T-helper 22 cell (primary cell): Measurements from ENCODE around the gene DUOXA1.
"Not testable (repeated sequence)": the region's sequence is repeated elsewhere in the genome, so short reads cannot be mapped to it uniquely, and the experiment has no call there.

Experiments
- DNase-seq: peaks from one replicate; pipeline ENCODE4 v3.0.0-alpha.2; 2020; ENCODE audit warnings: low read depth

Gene DUOXA1

DNA sequence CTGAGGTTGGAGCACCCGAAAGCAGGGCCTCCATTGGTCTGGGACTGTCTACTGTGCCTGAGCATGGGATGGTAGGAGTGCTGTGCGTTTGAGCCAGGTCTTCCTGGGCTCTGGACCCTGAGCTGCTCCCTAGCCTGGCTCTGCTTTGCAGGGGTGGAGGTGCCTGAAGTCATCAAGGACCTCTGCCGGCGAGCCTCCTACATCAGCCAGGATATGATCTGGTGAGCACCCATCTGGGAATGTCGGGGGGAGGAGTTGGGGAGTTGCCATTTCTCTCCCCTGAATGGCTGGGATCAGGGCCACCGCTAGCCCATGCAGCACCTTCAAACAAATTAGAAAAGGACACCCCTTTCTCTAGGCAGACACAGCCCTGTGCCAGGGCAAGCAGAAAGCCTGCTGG lies 20.8 kb upstream of the DUOXA1 start:
- no peak for DNase-seq

DNA sequence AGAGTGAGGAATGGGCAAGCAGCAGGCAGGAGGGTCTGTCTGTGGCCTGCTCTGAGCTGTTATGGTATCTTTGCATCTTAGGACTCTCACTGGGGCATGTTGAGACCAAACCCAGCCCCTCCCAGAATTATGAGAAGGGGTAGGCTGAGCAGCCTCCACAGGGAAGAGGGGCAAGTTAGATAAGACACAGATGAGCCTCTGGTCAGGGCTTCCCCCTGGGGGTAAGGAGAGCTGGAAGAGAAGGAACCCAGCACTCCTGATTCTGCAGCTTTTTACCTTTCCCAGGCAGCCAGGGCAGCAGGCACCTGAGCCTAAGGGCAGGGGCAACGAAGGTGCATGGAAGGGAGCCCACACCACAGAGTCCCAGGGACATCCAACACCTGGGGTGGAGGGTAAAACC lies 19.4 kb upstream of the DUOXA1 start:
- DNase-seq = no peak

DNA sequence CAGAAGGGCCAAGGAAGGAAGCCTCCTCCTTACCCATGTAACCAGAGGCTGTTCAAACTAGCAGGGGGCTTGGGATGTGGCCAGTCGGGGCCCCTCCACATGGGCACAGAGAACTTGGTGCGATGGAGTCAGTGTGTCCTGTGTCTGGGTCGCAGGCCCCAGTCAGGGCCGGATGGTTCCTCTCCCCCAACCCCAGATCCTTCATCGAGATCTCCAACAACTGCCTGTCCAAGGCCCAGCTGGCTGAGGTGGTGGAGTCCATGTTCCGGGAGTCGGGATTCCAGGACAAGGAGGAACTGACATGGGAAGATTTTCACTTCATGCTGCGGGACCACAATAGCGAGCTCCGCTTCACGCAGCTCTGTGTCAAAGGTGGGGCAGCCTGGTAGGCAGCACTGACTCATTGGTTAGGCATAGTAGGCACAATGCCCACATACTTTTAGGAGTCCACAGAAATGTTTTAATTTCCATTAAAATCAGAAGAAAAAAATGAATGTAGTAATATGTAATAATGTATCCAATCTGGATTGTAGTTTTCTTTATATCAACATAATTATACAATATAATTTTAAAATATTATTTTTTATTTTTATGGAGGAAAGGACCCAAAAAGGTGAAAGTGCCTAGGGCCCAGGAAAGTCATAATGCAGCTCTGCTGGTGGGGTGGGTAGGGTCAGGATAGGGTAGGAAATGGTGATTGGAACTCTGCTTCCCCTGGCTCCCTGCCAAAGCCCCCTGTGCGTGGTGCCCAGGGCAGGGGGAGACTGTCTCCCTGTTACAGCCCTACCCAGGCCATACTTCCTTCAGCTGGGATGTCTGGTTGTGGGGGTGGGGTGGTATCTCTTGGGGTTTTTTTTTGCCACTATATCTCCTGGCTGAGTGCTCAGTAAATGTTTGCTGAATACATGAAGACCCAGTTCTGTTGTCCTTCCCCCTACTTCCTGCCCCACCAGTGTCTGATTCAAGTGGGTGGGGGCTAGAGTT lies 18.7 kb upstream of the DUOXA1 start:
- DNase-seq = no peak

DNA sequence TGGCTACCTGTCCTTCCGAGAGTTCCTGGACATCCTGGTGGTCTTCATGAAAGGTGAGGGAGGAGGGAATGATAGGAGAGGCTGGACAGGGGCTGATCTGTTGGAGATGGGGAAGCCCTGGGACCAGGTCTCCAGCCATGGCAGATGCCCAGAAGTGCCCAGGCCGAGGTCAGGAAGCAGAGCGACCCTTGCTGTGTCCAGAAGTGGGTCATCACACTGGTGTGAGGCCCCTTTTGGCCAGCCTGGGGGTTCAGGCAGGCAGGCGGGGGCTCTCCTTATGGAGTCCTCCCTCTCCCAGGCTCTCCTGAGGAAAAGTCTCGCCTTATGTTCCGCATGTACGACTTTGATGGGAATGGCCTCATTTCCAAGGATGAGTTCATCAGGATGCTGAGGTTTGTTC lies 17.9 kb upstream of the DUOXA1 start:
- no peak for DNase-seq

DNA sequence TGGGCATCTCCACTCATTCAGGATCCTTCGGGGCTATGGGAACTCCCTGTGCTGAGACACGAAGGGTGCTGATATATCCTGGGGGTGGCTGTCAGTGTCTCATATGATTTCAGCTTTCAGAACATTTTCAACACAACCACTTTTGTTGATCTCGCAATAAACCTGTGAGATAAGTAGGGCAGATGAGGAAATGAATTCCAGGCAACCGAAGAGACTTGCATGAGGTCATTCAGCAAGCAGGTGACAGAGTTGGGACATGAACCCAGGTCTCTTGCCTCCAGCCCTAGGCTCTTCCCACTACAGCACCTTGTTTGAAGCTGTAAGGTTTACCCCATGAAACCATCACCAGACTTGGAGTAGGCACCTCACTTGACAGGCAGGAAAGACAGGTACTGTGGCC lies 16.7 kb upstream of the DUOXA1 start:
- DNase-seq = no peak

DNA sequence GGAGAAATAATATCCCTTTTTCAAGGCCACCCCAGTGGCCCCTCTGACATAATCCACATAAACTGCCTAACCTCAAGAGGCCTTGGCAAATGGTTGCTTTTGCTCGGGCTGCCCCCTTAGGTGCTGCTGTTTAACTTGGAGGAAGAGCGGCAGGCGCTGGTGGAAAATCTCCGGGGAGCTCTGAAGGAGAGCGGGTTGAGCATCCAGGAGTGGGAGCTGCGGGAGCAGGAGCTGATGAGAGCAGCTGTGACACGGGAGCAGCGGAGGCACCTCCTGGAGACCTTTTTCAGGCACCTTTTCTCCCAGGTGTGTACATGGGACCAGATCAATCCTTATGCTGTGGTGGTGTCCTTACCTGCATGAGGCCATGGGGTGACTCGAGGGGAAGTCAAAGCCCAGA lies 15.1 kb upstream of the DUOXA1 start:
- no peak for DNase-seq

DNA sequence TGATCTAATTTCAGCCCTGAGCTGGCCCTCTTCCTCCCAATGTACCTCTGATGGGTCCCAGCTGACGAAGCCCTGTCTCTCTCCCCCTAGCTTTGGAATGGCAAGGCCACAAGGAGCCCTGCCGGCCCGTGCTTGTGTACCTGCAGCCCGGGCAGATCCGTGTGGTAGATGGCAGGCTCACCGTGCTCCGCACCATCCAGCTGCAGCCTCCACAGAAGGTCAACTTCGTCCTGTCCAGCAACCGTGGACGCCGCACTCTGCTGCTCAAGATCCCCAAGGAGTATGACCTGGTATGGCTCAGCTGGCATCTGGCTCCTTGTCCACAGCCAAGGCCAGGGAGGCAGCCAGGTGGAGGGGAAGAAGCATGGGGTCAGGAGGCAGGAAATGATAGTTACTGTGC lies 14.3 kb upstream of the DUOXA1 start:
- DNase-seq = no peak

DNA sequence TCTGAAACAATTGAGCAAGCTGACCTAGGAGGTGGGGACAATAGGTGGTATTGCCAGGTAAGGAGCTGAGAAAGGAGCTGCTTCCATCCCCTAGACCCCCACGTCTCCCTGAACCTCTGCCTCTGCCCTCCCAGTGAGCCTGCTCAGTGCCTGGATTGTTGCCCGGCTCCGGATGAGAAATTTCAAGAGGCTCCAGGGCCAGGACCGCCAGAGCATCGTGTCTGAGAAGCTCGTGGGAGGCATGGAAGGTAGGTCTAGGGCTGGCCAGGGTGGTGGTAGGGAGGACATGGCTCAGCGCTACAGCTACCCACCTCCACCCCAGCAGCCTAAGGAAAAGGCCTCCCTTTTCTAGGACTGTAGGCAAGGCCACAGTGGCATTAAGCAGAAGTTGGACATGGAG lies 13.4 kb upstream of the DUOXA1 start:
- DNase-seq = no peak

DNA sequence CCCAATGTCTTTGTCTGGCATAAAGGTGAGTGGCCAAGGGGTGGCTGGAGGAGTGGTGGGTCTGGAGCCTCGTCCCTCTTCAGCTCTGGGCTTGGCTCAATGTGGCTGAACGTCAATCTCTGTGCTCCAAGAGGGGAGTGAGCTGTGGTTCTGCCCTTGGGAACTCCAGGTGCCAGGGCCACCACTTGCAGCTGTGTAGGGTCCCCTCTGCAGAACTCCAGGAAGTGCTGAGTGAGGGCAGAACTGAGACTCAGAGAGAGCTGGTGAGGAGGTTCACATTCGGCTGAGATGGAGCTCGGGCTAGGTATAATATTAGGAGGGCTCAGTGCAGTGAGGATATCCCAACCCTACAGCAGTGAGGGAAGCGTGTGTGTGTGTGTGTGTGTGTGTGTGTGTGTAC lies 11.7 kb upstream of the DUOXA1 start:
- DNase-seq = no peak

DNA sequence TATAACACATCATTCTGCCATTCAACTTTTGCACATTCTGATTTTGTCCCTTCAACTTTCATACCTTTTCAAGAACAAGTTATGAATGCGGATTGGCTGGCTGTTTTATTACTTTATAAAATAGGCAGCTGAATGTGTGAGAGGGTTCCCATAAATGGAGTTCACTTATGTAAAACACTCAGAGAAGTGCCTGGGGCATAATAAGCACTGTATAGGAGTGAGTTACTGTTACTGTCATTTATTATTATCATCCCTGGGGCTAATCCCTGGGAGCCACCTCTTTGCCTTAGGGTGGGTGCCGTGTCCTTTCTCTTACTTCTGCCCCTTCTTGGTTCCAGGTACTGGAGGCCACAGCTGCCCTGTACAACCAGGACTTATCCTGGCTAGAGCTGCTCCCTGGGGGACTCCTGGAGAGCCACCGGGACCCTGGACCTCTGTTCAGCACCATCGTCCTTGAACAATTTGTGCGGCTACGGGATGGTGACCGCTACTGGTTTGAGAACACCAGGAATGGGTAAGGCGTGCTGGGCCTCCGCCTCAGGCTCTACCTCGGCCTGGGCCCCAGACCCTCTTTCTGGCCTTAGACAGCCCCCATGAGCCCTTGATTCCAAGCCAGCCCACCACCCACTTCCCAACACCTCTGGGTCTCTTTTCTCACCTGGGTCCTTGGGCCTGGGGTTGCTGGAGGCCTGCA lies 11.0 kb upstream of the DUOXA1 start:
- DNase-seq = no peak

DNA sequence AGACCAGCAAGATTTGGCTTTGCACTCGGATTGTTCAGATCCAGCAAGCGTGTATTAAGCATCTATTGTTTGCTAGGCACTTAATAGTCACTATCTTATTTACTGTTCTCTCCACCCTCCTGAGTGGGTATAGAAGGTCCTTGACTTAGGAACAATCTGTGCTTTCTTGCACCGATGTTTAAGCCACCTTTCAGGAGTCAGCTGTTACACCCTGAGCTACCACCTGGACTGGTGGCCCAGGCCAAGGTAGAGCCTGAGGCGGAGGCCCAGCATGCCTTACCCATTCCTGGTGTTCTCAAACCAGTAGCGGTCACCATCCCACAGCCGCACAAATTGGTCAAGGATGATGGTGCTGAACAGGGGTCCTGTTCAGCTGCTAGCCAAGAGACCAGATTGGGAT lies 10.1 kb upstream of the DUOXA1 start:
- no peak for DNase-seq

DNA sequence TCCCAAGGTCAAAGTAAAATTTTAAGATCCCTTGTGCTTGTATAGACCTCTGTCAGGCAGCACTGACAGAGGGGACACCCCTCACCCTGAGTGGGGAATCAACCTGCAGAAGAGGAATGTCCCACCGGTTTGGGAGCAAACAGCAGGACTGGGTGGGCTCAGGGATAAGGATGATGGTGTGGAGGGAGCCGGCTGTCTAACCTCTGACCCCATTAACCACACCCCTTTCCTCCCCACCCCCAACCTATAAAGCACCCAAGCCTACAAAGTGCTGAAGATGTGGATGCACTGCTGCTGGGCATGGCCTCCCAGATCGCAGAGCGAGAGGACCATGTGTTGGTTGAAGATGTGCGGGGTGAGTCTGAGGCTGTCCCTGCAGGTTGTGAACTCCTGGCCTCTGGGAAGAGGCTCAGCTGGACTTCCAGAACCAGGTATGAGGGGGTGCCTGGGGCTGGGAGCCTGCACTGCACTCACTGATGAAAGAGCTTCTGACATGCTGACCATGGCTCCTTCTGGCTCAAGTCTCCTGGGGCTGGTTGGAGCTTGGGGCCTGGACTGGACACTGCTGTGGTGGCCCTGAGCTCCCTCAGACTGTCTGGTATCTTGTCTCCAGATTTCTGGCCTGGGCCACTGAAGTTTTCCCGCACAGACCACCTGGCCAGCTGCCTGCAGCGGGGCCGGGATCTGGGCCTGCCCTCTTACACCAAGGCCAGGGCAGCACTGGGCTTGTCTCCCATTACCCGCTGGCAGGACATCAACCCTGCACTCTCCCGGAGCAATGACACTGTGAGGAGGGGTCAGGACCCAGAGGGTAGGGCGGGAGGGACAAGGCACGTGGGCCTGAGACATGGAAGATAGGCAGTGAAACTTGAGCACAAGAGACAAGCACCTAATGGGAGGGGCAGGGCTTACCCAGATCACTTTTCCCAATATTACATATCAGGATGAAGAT lies 9.4 kb upstream of the DUOXA1 start:
- DNase-seq = no peak

DNA sequence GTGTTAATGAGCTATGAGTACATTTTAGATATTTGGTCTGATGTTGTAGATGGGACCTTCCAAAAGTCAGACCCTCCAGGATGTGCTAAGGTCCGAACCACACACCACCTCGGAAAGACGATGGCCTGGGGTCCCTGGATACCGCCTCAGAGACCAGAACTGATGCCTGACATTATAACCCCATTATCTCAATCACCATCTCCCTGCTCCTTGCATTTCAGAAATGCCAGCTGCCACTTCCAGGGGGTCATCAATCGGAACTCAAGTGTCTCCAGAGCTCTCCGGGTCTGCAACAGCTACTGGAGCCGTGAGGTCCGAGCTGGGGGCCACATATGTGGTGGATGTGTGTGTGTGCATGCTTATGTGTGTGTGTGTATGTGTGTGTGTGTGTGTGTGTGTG lies 8.0 kb upstream of the DUOXA1 start:
- no peak for DNase-seq

DNA sequence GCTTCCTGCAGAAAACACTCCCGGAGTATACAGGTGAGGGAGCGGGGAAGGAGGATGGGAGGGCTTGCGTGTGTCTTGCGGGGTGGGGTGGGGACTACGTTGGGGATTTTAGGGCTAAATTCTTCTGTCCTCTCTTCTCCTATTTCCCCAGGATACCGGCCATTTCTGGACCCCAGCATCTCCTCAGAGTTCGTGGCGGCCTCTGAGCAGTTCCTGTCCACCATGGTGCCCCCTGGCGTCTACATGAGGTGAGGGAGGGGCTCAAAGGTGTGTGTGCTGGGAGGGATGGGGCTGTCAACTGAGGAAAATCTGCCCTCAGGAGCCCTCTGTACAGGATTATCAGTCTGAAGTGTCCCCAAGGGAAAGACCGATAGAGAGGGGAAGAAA lies 6.7 kb upstream of the DUOXA1 start:
- DNase-seq = no peak

DNA sequence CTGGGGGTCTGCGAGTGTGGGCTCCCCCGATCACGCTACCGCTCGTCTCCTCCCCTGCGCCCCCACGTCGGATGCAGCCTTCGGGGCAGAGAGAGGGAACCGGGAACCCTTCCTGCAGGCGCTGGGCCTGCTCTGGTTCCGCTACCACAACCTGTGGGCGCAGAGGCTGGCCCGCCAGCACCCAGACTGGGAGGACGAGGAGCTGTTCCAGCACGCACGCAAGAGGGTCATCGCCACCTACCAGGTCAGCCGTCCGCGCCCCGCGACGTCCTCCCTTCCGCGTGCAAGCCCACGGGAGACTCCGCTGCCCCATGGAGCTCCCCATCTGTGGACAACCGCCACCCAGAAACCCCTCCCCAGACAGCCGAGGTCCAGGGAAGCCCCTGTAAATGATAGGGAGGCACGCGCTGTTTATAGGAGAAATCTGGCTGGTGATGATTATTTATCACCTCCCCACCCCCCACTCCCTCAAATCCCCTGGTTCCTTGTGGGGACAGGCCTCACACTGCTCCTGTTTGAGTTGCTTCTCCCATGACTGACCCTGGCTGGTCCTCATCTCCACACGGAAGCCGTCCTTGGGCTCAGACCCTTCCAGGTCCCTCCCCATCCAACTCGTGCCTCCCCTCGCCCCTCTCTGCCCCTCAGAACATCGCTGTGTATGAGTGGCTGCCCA lies 6.2 kb upstream of the DUOXA1 start:
- DNase-seq = not testable (repeated sequence)

DNA sequence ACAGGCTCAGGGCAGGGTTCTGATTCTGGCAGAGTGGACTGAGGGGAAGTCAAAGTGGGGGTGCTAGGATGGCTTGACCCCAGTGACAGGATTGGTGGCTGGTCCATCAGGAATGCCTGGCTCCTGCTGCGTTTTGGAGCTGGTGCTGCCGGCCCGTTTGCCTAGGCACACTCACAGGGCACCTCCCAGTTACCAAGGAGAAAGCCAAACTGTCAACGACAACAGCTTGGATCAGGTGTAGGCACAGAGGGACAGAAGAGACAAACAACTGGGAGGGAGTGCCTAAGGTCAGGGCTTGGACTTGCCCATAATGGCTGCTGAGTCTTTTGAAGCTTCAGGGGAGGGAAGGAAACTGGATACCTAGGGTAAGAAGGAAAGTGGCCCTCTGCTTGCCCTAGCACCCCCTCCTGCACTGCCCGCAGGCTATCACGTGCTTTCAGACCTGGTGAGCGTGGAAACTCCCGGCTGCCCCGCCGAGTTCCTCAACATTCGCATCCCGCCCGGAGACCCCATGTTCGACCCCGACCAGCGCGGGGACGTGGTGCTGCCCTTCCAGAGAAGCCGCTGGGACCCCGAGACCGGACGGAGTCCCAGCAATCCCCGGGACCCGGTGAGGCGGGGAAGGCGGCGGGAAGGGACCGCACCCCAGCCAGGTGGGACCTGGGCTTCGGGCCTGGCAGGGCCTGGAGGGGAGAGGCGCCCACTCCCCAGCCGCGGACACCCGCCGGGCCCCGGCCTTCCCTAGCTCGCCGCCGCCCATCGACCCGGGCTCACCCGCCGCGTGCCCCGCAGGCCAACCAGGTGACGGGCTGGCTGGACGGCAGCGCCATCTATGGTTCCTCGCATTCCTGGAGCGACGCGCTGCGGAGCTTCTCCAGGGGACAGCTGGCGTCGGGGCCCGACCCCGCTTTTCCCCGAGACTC lies 5.3 kb upstream of the DUOXA1 start:
- no peak for DNase-seq

DNA sequence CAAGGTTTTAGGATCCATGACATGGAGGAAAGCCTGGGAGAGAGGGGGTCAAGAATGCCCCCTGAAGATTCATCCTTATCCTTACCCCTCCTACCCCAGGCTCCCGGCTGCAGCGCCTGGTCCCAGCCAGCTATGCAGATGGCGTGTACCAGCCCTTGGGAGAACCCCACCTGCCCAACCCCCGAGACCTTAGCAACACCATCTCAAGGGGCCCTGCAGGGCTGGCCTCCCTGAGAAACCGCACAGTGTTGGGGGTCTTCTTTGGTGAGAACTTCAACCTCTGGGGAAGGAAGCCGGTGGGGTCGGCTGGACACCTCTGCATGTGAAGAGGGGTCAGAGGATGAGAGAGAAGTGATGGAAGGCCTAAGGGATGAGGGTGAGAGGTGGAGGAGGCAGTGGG lies 4.4 kb upstream of the DUOXA1 start:
- DNase-seq = no peak

DNA sequence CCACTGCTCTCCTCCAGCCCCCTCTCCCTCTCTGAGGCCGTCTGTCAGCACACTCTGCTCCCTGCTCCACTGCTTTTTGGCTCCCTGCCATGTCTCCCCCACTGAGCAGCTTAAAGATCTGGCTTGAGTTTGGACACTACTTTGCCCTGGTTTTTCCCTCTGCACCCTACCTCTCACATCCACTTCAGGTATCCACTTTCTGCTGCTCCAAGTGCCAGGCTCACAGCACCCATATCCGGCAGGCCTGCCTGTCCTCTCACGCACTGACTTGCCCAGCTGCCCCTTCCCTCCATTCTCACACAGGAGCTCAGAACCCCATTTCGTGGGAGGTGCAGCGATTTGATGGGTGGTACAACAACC lies 3.9 kb upstream of the DUOXA1 start:
- DNase-seq = no peak

DNA sequence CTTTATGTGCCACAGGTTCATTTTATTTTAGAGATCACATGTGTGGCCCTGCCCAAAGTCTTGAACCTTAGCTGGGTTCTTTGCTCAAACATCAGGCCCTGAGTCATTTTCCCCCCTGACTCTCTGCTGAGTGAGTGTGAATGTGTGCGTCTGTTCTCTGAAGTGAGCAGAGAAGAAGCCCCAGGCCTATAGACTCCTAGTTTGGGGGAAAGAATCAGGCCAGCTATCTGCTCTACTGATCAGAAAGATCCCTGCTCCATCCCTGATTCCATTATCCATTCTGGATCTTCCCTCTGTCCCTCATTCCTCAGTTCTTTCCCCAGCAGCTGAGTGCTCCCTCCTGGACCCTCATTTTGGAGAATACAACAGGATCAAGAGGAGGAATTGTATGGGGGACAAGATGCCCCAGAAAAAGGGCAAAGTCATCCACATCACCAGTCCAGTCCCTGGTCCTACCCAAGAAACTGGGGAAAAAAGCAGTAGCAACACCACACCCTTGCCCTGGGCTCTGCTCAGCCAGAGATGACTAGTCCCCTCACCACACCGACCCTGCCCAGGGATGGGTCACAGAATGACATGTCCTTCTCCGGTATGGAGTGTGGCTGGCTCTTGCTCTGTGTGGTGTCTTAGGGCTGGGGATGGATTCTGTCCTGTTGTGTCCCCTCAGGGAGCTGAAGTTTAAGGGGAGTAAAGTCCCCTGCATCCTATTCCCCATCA lies 3.3 kb upstream of the DUOXA1 start:
- no peak for DNase-seq

DNA sequence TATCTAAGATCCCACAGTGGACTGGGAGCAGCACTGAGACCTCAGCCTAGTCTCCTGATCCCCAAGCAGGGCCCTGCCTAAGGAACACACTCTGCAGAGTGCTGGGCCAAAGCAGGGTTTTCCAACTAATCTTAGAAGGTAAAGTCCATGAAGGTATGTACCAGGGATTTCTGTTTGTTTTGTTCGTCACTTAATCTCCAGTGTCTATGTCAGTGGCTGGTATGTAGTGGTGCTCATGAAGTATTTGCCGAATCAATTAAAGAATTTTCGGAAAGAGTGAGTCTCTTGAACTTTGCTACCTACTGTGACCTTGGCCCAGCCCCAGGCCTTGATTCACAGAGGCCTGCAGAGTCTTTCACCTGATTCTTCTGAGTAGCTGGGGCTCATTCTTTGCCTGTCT lies 1.8 kb upstream of the DUOXA1 start:
- DNase-seq = no peak
